ENCODE measurements around the gene GLYATL1. TPM values are rescaled to one million over a fixed set of nuclear protein-coding genes. Genes with fewer than 3 reads are reported as not detected.

The GLYATL1 gene
- total and polyA plus RNA-seq, 4 donors: 64.9 to 622 (median 247) TPM

DNA sequence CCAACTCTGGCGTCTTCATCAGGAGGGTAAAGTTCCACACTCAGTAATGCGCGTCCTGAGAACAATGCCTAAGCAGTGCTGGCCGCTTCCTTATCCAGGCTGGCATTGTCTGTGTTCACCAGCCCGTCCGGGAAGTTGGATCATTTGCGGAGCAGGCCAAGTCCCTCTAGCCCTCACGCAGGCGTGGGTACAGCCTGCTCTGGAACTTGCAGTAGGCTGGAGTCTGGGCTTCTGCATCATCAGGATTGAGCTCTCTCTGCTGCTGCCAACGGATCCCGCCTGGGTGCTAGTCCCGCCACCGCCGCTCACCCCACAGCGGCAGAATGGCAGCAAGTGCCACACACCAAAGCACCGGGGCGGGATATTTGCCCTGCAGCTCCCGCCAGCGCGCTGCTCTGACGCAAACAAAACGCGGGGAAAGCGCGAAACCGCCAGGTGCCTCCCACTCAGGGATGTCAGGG lies 29.0 kb downstream of the GLYATL1 start:
- Histone ChIP-seq H3K36me3 (ENCODE audit: control insufficient read depth in 4 of 4, insufficient read depth in 3 of 4, low read depth in 1 of 4, low read length in 3 of 4) (no peaks in the 10 kb centered on the region), H3K9ac (ENCODE audit: low read depth in 1 of 2, low read length in 2 of 2) (no peak overlapping the region), H3K27ac (ENCODE audit: low read depth in 1 of 2, low read length in 2 of 2) (no peak overlapping the region), H3K4me1 (ENCODE audit: control insufficient read depth in 4 of 4, insufficient read depth in 4 of 4, low read length in 3 of 4) (peaks cover 0 to 2% (median 0%) of the 10 kb centered on the region in 4 donors), H3K27me3 (ENCODE audit: control insufficient read depth in 4 of 4, insufficient read depth in 4 of 4, low read length in 3 of 4) (no peaks in the 10 kb centered on the region), H3K9me3 (ENCODE audit: control insufficient read depth in 4 of 4, low read length in 3 of 4) (no peaks in the 10 kb centered on the region), H3K4me3 (ENCODE audit: low read depth in 1 of 3, low read length in 3 of 3) (peak overlapping the region in 1 of 3 donors; percentile 16)
- TF ChIP-seq TAF1 (conservative IDR thresholded peaks at IDR 0.05) (no peak), HNF4G (IDR thresholded peaks at IDR 0.05) (no peak), RAD21 (IDR thresholded peaks at IDR 0.05) (no peak), GABPA (IDR thresholded peaks at IDR 0.05 in 1 of 2, conservative IDR thresholded peaks at IDR 0.05 in 1 of 2) (no peak), HNF4A (conservative IDR thresholded peaks at IDR 0.05) (no peak), NR2F2 (IDR thresholded peaks at IDR 0.05) (no peak), RXRA (IDR thresholded peaks at IDR 0.05) (no peak), JUND (IDR thresholded peaks at IDR 0.05) (no peak), SP1 (IDR thresholded peaks at IDR 0.05) (no peak), FOXA2 (IDR thresholded peaks at IDR 0.05) (no peak), EGR1 (IDR thresholded peaks at IDR 0.05; ENCODE audit: low read depth in 2 of 2) (no peak), FOXA1 (IDR thresholded peaks at IDR 0.05) (no peak), YY1 (IDR thresholded peaks at IDR 0.05) (no peak)
- TF ChIP-seq, protein P1, sequence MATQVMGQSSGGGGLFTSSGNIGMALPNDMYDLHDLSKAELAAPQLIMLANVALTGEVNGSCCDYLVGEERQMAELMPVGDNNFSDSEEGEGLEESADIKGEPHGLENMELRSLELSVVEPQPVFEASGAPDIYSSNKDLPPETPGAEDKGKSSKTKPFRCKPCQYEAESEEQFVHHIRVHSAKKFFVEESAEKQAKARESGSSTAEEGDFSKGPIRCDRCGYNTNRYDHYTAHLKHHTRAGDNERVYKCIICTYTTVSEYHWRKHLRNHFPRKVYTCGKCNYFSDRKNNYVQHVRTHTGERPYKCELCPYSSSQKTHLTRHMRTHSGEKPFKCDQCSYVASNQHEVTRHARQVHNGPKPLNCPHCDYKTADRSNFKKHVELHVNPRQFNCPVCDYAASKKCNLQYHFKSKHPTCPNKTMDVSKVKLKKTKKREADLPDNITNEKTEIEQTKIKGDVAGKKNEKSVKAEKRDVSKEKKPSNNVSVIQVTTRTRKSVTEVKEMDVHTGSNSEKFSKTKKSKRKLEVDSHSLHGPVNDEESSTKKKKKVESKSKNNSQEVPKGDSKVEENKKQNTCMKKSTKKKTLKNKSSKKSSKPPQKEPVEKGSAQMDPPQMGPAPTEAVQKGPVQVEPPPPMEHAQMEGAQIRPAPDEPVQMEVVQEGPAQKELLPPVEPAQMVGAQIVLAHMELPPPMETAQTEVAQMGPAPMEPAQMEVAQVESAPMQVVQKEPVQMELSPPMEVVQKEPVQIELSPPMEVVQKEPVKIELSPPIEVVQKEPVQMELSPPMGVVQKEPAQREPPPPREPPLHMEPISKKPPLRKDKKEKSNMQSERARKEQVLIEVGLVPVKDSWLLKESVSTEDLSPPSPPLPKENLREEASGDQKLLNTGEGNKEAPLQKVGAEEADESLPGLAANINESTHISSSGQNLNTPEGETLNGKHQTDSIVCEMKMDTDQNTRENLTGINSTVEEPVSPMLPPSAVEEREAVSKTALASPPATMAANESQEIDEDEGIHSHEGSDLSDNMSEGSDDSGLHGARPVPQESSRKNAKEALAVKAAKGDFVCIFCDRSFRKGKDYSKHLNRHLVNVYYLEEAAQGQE (IDR thresholded peaks at IDR 0.05): no peak
- TF ChIP-seq, protein P2, sequence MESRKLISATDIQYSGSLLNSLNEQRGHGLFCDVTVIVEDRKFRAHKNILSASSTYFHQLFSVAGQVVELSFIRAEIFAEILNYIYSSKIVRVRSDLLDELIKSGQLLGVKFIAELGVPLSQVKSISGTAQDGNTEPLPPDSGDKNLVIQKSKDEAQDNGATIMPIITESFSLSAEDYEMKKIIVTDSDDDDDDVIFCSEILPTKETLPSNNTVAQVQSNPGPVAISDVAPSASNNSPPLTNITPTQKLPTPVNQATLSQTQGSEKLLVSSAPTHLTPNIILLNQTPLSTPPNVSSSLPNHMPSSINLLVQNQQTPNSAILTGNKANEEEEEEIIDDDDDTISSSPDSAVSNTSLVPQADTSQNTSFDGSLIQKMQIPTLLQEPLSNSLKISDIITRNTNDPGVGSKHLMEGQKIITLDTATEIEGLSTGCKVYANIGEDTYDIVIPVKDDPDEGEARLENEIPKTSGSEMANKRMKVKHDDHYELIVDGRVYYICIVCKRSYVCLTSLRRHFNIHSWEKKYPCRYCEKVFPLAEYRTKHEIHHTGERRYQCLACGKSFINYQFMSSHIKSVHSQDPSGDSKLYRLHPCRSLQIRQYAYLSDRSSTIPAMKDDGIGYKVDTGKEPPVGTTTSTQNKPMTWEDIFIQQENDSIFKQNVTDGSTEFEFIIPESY (IDR thresholded peaks at IDR 0.05): no peak
- TF ChIP-seq, protein P3, sequence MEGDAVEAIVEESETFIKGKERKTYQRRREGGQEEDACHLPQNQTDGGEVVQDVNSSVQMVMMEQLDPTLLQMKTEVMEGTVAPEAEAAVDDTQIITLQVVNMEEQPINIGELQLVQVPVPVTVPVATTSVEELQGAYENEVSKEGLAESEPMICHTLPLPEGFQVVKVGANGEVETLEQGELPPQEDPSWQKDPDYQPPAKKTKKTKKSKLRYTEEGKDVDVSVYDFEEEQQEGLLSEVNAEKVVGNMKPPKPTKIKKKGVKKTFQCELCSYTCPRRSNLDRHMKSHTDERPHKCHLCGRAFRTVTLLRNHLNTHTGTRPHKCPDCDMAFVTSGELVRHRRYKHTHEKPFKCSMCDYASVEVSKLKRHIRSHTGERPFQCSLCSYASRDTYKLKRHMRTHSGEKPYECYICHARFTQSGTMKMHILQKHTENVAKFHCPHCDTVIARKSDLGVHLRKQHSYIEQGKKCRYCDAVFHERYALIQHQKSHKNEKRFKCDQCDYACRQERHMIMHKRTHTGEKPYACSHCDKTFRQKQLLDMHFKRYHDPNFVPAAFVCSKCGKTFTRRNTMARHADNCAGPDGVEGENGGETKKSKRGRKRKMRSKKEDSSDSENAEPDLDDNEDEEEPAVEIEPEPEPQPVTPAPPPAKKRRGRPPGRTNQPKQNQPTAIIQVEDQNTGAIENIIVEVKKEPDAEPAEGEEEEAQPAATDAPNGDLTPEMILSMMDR (IDR thresholded peaks at IDR 0.05; ENCODE audit: low read depth, low read length, missing input control): no peak
- TF ChIP-seq, protein P4, sequence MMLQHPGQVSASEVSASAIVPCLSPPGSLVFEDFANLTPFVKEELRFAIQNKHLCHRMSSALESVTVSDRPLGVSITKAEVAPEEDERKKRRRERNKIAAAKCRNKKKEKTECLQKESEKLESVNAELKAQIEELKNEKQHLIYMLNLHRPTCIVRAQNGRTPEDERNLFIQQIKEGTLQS (IDR thresholded peaks at IDR 0.05): no peak
- TF ChIP-seq, protein P5, sequence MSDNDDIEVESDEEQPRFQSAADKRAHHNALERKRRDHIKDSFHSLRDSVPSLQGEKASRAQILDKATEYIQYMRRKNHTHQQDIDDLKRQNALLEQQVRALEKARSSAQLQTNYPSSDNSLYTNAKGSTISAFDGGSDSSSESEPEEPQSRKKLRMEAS (IDR thresholded peaks at IDR 0.05): no peak
- WGBS: 53% methylated on average over 26 of the region's 26 CpGs
- no peak for DNase-seq (ENCODE audit: low spot score)

Measured in liver (tissue), 9 donors.